ENCODE data around the gene CRYBA2.

Gene CRYBA2

GRCh38 chr2:219017201-219017931 is 24.1 kb upstream of the CRYBA2 start:
- H3K27ac Mint-ChIP-seq, result no peak overlapping the region
- no peak overlapping the region for H3K4me3 Mint-ChIP-seq
- peaks cover 13% of the 10 kb centered on the region for H3K27me3 Mint-ChIP-seq (ENCODE audit: low read depth)
- H3K36me3 Mint-ChIP-seq (ENCODE audit: low read depth), result no peaks in the 10 kb centered on the region
- H3K9me3 Mint-ChIP-seq, result no peaks in the 10 kb centered on the region
- no peaks in the 10 kb centered on the region for H3K4me1 Mint-ChIP-seq (ENCODE audit: low read depth)

GRCh38 chr2:219016721-219017120 is 23.5 kb upstream of the CRYBA2 start:
- H3K36me3 Mint-ChIP-seq (ENCODE audit: low read depth), result no peaks in the 10 kb centered on the region
- no peaks in the 10 kb centered on the region for H3K9me3 Mint-ChIP-seq
- H3K27me3 Mint-ChIP-seq (ENCODE audit: low read depth), result peaks cover 13% of the 10 kb centered on the region
- H3K4me1 Mint-ChIP-seq (ENCODE audit: low read depth), result no peaks in the 10 kb centered on the region
- H3K4me3 Mint-ChIP-seq, result no peak overlapping the region
- H3K27ac Mint-ChIP-seq, result no peak overlapping the region

GRCh38 chr2:219010873-219011272 is 17.7 kb upstream of the CRYBA2 start:
- H3K9me3 Mint-ChIP-seq, result no peaks in the 10 kb centered on the region
- H3K4me3 Mint-ChIP-seq, result no peak overlapping the region
- no peak overlapping the region for H3K27ac Mint-ChIP-seq
- peaks cover 11% of the 10 kb centered on the region for H3K27me3 Mint-ChIP-seq (ENCODE audit: low read depth)
- no peaks in the 10 kb centered on the region for H3K4me1 Mint-ChIP-seq (ENCODE audit: low read depth)
- H3K36me3 Mint-ChIP-seq (ENCODE audit: low read depth), result no peaks in the 10 kb centered on the region

- Mint-ChIP-seq H3K4me3 (no peak overlapping the region), H3K36me3 (ENCODE audit: low read depth) (no peaks in the 10 kb centered on the region), H3K4me1 (ENCODE audit: low read depth) (no peaks in the 10 kb centered on the region), H3K27ac (no peak overlapping the region), H3K27me3 (ENCODE audit: low read depth) (peaks cover 15% of the 10 kb centered on the region), H3K9me3 (no peaks in the 10 kb centered on the region)
Observed at GRCh38 chr2:219010162-219010756, 17.0 kb upstream of the CRYBA2 start.

GRCh38 chr2:219009294-219009693 is 16.1 kb upstream of the CRYBA2 start:
- Mint-ChIP-seq H3K4me3 (no peak overlapping the region), H3K27me3 (ENCODE audit: low read depth) (peaks cover 25% of the 10 kb centered on the region), H3K4me1 (ENCODE audit: low read depth) (no peaks in the 10 kb centered on the region), H3K27ac (no peak overlapping the region), H3K36me3 (ENCODE audit: low read depth) (no peaks in the 10 kb centered on the region), H3K9me3 (no peaks in the 10 kb centered on the region)

GRCh38 chr2:219003979-219004378 is 10.8 kb upstream of the CRYBA2 start:
- H3K27me3 Mint-ChIP-seq (ENCODE audit: low read depth), result peaks cover 61% of the 10 kb centered on the region
- no peaks in the 10 kb centered on the region for H3K36me3 Mint-ChIP-seq (ENCODE audit: low read depth)
- no peaks in the 10 kb centered on the region for H3K4me1 Mint-ChIP-seq (ENCODE audit: low read depth)
- H3K9me3 Mint-ChIP-seq, result no peaks in the 10 kb centered on the region
- no peak overlapping the region for H3K27ac Mint-ChIP-seq
- no peak overlapping the region for H3K4me3 Mint-ChIP-seq

GRCh38 chr2:219003267-219003634 is 10.0 kb upstream of the CRYBA2 start:
- Mint-ChIP-seq H3K27me3 (ENCODE audit: low read depth) (peaks cover 67% of the 10 kb centered on the region), H3K36me3 (ENCODE audit: low read depth) (no peaks in the 10 kb centered on the region), H3K9me3 (no peaks in the 10 kb centered on the region), H3K4me1 (ENCODE audit: low read depth) (no peaks in the 10 kb centered on the region), H3K4me3 (no peak overlapping the region), H3K27ac (no peak overlapping the region)

GRCh38 chr2:219002395-219003266 is 9.4 kb upstream of the CRYBA2 start:
- no peak overlapping the region for H3K27ac Mint-ChIP-seq
- no peak overlapping the region for H3K4me3 Mint-ChIP-seq
- H3K36me3 Mint-ChIP-seq (ENCODE audit: low read depth), result no peaks in the 10 kb centered on the region
- no peaks in the 10 kb centered on the region for H3K9me3 Mint-ChIP-seq
- no peaks in the 10 kb centered on the region for H3K4me1 Mint-ChIP-seq (ENCODE audit: low read depth)
- peaks cover 69% of the 10 kb centered on the region for H3K27me3 Mint-ChIP-seq (ENCODE audit: low read depth)

GRCh38 chr2:219001577-219002394 is 8.6 kb upstream of the CRYBA2 start:
- H3K9me3 Mint-ChIP-seq, result no peaks in the 10 kb centered on the region
- H3K4me1 Mint-ChIP-seq (ENCODE audit: low read depth), result no peaks in the 10 kb centered on the region
- no peak overlapping the region for H3K27ac Mint-ChIP-seq
- H3K27me3 Mint-ChIP-seq (ENCODE audit: low read depth), result peaks cover 75% of the 10 kb centered on the region
- H3K36me3 Mint-ChIP-seq (ENCODE audit: low read depth), result no peaks in the 10 kb centered on the region
- H3K4me3 Mint-ChIP-seq, result no peak overlapping the region

GRCh38 chr2:219001100-219001576 is 7.9 kb upstream of the CRYBA2 start:
- H3K36me3 Mint-ChIP-seq (ENCODE audit: low read depth), result no peaks in the 10 kb centered on the region
- H3K9me3 Mint-ChIP-seq, result no peaks in the 10 kb centered on the region
- no peak overlapping the region for H3K27ac Mint-ChIP-seq
- H3K27me3 Mint-ChIP-seq (ENCODE audit: low read depth), result peaks cover 77% of the 10 kb centered on the region
- H3K4me3 Mint-ChIP-seq, result no peak overlapping the region
- no peaks in the 10 kb centered on the region for H3K4me1 Mint-ChIP-seq (ENCODE audit: low read depth)

- Mint-ChIP-seq H3K4me1 (ENCODE audit: low read depth) (peaks cover 1% of the 10 kb centered on the region), H3K36me3 (ENCODE audit: low read depth) (no peaks in the 10 kb centered on the region), H3K4me3 (no peak overlapping the region)
Observed at GRCh38 chr2:219000569-219000960, 7.3 kb upstream of the CRYBA2 start.

GRCh38 chr2:218999881-219000568 is 6.8 kb upstream of the CRYBA2 start:
- Mint-ChIP-seq H3K4me3 (no peak overlapping the region), H3K27ac (no peak overlapping the region), H3K36me3 (ENCODE audit: low read depth) (no peaks in the 10 kb centered on the region), H3K4me1 (ENCODE audit: low read depth) (peaks cover 4% of the 10 kb centered on the region), H3K27me3 (ENCODE audit: low read depth) (peaks cover 81% of the 10 kb centered on the region), H3K9me3 (no peaks in the 10 kb centered on the region)

More at GRCh38 chr2:219000569-219000960, 7.3 kb upstream of the CRYBA2 start:
- peaks cover 81% of the 10 kb centered on the region for H3K27me3 Mint-ChIP-seq (ENCODE audit: low read depth)
- no peak overlapping the region for H3K27ac Mint-ChIP-seq
- no peaks in the 10 kb centered on the region for H3K9me3 Mint-ChIP-seq

GRCh38 chr2:218999021-218999880 is 6.0 kb upstream of the CRYBA2 start:
- H3K9me3 Mint-ChIP-seq, result no peaks in the 10 kb centered on the region
- peaks cover 4% of the 10 kb centered on the region for H3K4me1 Mint-ChIP-seq (ENCODE audit: low read depth)
- H3K27me3 Mint-ChIP-seq (ENCODE audit: low read depth), result peaks cover 81% of the 10 kb centered on the region
- H3K27ac Mint-ChIP-seq, result no peak overlapping the region
- H3K4me3 Mint-ChIP-seq, result no peak overlapping the region
- no peaks in the 10 kb centered on the region for H3K36me3 Mint-ChIP-seq (ENCODE audit: low read depth)
